ENCODE data around the gene TTLL7. TPM values are rescaled to one million over a fixed set of nuclear protein-coding genes. Genes with fewer than 3 reads are reported as not detected.

Gene TTLL7
- total RNA-seq, 4 donors from 2014 or later: 3.1 to 9.1 (median 6.6) TPM

DNA sequence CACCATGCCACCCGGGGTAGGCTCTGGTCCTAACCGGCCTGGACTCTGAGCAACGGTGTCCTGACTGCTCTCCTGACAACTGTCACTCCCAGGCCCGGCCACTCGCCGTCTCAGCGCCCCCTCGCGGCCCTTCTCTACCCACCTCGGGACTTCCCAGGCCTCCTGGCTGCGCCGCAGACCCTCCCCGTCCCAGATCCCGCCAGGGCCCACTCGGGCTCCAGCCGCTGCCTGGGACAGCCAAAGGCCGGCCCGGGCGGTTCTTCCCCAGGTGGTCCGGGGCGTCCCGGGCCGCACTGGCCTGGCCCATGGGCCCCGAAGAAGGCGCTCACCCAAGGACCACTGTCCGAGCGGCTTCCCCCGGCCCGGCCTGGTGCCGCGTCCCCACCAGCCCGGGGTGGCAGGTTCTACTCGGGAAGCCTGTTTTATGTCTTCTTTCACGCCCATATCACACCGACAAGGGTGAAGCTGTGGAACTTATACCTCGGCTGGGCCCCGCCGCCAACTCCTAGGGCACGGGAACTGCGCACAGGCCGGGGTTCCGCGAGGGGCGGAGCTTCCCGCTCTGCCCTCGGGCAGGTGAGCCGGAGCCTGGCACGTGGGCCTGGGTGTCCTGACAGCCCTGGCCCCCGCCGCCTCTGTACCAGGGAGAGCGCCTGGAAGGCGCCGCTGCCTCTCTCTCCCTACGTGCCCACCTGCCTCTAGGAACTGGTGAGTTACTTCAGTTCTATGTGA, 138.3 kb downstream of the TTLL7 start:
- TF ChIP-seq, protein P1, sequence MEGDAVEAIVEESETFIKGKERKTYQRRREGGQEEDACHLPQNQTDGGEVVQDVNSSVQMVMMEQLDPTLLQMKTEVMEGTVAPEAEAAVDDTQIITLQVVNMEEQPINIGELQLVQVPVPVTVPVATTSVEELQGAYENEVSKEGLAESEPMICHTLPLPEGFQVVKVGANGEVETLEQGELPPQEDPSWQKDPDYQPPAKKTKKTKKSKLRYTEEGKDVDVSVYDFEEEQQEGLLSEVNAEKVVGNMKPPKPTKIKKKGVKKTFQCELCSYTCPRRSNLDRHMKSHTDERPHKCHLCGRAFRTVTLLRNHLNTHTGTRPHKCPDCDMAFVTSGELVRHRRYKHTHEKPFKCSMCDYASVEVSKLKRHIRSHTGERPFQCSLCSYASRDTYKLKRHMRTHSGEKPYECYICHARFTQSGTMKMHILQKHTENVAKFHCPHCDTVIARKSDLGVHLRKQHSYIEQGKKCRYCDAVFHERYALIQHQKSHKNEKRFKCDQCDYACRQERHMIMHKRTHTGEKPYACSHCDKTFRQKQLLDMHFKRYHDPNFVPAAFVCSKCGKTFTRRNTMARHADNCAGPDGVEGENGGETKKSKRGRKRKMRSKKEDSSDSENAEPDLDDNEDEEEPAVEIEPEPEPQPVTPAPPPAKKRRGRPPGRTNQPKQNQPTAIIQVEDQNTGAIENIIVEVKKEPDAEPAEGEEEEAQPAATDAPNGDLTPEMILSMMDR (IDR thresholded peaks at IDR 0.05): peak in 1 of 3 donors; percentile 27
- ATAC-seq (ENCODE audit: low FRiP score): peak; percentile 85
- DNase-seq (ENCODE audit: low spot score): peak; percentile 56

DNA sequence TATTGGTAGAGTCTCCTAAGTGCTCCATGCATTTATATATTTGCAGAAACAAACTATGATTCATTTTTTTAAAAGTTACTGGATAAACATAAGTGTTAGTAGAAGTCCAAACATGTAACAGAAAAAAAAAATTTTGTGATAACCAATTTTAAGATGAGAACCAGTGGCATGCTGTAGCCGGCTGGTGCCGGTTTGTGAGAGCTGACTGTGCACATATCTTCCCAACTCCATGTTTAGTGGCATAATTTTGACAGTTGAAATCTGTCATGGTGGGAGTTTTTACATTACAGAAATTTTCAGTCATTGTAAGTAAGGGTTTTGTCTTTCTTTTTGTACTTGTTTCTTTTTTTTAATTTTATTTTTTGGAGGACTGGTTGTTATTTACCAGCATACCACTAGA, 141.2 kb downstream of the TTLL7 start:
- DNase-seq (ENCODE audit: low spot score): no peak
- TF ChIP-seq, protein P1 (IDR thresholded peaks at IDR 0.05): no peak
- no peak for ATAC-seq (ENCODE audit: low FRiP score)

DNA sequence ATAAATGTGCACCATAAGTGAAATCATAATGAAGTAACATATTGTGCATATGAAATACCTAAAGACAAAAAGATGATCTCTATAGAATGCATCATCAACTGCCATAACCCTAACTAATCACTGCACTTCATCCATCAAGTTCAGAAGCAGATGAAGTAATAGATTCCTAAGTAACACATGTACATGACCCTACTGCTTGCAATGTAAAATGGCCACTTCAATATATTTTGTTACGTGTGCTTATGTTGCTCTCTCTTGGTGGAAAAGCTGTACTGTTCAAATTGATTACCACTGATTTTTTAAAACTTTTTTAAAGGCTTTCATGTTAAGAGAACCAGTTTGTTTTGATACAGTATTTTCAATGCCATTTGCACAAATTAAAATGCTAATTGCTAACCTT, 141.8 kb downstream of the TTLL7 start:
- no peak for ATAC-seq (ENCODE audit: low FRiP score)
- TF ChIP-seq, protein P1 (IDR thresholded peaks at IDR 0.05): no peak
- no peak for DNase-seq (ENCODE audit: low spot score)

DNA sequence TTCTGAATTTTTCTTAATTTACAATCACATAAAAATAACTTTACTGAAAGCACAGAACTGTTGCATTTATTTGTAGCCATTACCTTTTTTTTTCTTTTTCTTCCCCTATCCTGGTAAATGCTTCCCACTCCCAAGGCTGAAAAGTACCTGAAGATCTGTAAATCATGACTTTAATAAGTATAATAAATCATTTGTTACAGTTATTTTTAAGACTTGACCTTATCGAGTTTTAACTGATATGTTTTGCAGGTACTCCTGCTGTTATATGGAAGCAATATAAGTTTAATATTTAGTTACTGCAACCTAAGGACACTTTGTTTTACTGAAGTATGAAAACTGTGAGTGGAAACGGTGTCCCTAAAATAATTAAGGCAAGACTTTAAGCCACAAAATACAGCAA, 142.6 kb downstream of the TTLL7 start:
- no peak for DNase-seq (ENCODE audit: low spot score)
- TF ChIP-seq, protein P1 (IDR thresholded peaks at IDR 0.05): no peak
- ATAC-seq (ENCODE audit: low FRiP score): no peak

DNA sequence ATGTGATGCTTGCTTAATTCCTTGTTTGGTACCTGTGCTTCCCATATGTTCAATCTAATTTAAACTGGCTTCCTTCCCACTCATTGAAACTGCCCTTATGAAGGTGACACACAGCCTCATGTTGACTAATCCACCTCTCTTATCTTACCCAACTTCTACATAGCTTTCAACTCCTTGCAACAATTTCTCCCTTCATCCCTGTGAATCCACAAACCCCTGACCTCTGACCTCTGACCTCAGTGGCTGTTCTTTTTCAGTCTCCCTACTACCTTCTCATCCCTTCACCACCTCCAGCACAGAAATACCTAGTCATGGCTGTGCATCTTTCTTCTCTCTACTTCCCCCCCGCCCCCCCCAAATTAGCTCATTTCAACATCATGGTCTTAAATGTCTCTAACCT, 144.5 kb downstream of the TTLL7 start:
- DNase-seq (ENCODE audit: low spot score) (no peak), ATAC-seq (ENCODE audit: low FRiP score) (no peak)
- TF ChIP-seq, protein P1 (IDR thresholded peaks at IDR 0.05): no peak

DNA sequence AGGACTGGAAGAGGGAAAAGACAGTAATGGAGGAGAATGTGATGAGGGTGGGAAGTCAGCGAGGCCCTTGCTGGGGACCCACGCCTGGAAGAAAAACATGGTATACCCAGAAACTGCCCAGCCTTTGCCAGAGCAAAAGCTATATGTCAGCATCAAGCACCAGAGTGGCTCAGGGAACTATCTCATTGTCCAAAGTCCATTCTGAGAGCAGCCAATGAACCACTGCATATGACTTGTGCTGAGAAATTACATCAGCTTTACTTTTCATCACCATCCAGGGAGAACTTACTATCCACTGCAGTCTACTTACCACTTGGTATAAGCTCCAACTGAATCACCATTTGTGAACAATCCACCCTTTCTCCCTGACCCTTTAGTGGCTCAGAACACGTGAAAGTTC, 148.1 kb downstream of the TTLL7 start:
- no peak for ATAC-seq (ENCODE audit: low FRiP score)
- TF ChIP-seq, protein P1 (IDR thresholded peaks at IDR 0.05): no peak
- DNase-seq (ENCODE audit: low spot score): no peak
